Activated CD4-positive, alpha-beta memory T cell treated with anti-CD3 and anti-CD28 coated beads, Interleukin-2, amount 10 ng/mL, durations not matched to agents 7 days and 5 days (primary cell): Measurements from ENCODE around the gene EDIL3. TPM values are rescaled to one million over a fixed set of nuclear protein-coding genes. Genes with fewer than 3 reads are reported as not detected.

ENCODE experiments used
- CTCF ChIA-PET: fragments of 350-600 bp; sonication (Branson Sonifier 250); formaldehyde crosslinking; loops from one replicate; lab custom pipeline; 2021; ENCODE audit warnings: antibody characterized with exemption, inconsistent platforms; lab: Charles Lee
- POLR2A ChIA-PET: fragments of 350-600 bp; sonication (Branson Sonifier 250); formaldehyde crosslinking; loops from one replicate; lab custom pipeline; 2021; ENCODE audit warnings: antibody characterized with exemption; lab: Charles Lee
- DNase-seq: peaks from one replicate; pipeline ENCODE4 v3.0.0-alpha.2; 2020
- H3K27ac Mint-ChIP-seq: one replicate; pipeline ENCODE4 v1.8.0; 2021; ENCODE audit warnings: mild to moderate bottlenecking, mixed read lengths
- H3K27me3 Mint-ChIP-seq: one replicate; pipeline ENCODE4 v1.8.0; 2021; ENCODE audit warnings: mixed read lengths
- H3K36me3 Mint-ChIP-seq: one replicate; pipeline ENCODE4 v1.8.0; 2021; ENCODE audit warnings: low read depth, mixed read lengths
- H3K4me1 Mint-ChIP-seq: one replicate; pipeline ENCODE4 v1.8.0; 2021; ENCODE audit warnings: mixed read lengths
- H3K4me3 Mint-ChIP-seq: one replicate; pipeline ENCODE4 v1.8.0; 2021; ENCODE audit warnings: mild to moderate bottlenecking, mixed read lengths
- H3K9me3 Mint-ChIP-seq: one replicate; pipeline ENCODE4 v1.8.0; 2021; ENCODE audit warnings: mixed read lengths
- total RNA-seq, 2 experiments: library from RNA; stranded (reverse); gene quantifications; one replicate each; pipeline ENCODE4 v1.2.3, GENCODE V29; 2021

EDIL3 gene
- total RNA-seq, 2 experiments from 2014 or later, result not detected

DNA sequence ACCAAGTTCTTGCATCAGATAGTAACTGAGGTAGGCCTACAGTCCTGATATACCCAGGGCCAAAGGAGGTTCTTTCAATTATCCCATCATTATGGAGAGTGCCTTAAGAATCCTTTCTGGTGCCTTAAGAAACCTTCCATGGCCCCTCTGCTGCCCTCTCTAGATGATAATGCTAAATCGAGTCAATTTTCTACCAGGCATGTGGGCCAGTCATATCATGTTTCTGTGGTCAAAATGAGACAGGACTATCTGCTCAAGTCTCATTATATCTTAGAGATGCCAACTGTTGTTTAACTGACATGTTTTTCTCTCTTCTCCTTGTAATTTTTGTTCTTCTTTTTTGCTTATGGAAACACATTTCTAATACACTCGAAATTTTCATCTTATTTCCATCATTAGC, 127.6 kb downstream of the EDIL3 start:
- ChIA-PET POLR2A (no interaction called here), CTCF (no interaction called here)
- no peaks in the 10 kb centered on the region for H3K9me3 Mint-ChIP-seq
- H3K27ac Mint-ChIP-seq, result no peak overlapping the region
- H3K27me3 Mint-ChIP-seq, result no peaks in the 10 kb centered on the region
- H3K4me3 Mint-ChIP-seq, result no peak overlapping the region
- DNase-seq, result no peak
- H3K4me1 Mint-ChIP-seq, result no peaks in the 10 kb centered on the region
- no peaks in the 10 kb centered on the region for H3K36me3 Mint-ChIP-seq

- POLR2A ChIA-PET, result no interaction called here
Observed at GRCh38 chr5:84255315-84255714, 129.4 kb downstream of the EDIL3 start.

GRCh38 chr5:84253946-84254345, 130.7 kb downstream of the EDIL3 start:
- ChIA-PET CTCF (no interaction called here), POLR2A (no interaction called here)
- Mint-ChIP-seq H3K36me3 (no peaks in the 10 kb centered on the region), H3K27me3 (no peaks in the 10 kb centered on the region), H3K9me3 (no peaks in the 10 kb centered on the region), H3K27ac (no peak overlapping the region), H3K4me1 (no peaks in the 10 kb centered on the region), H3K4me3 (no peak overlapping the region)
- no peak for DNase-seq

More at GRCh38 chr5:84255315-84255714, 129.4 kb downstream of the EDIL3 start:
- CTCF ChIA-PET, result no interaction called here
- H3K27me3 Mint-ChIP-seq, result no peaks in the 10 kb centered on the region
- no peaks in the 10 kb centered on the region for H3K4me1 Mint-ChIP-seq
- DNase-seq, result no peak
- H3K27ac Mint-ChIP-seq, result no peak overlapping the region
- H3K36me3 Mint-ChIP-seq, result no peaks in the 10 kb centered on the region
- H3K9me3 Mint-ChIP-seq, result no peaks in the 10 kb centered on the region
- H3K4me3 Mint-ChIP-seq, result no peak overlapping the region

GRCh38 chr5:84251503-84251902, 133.2 kb downstream of the EDIL3 start:
- H3K27me3 Mint-ChIP-seq, result no peaks in the 10 kb centered on the region
- H3K4me1 Mint-ChIP-seq, result no peaks in the 10 kb centered on the region

DNA sequence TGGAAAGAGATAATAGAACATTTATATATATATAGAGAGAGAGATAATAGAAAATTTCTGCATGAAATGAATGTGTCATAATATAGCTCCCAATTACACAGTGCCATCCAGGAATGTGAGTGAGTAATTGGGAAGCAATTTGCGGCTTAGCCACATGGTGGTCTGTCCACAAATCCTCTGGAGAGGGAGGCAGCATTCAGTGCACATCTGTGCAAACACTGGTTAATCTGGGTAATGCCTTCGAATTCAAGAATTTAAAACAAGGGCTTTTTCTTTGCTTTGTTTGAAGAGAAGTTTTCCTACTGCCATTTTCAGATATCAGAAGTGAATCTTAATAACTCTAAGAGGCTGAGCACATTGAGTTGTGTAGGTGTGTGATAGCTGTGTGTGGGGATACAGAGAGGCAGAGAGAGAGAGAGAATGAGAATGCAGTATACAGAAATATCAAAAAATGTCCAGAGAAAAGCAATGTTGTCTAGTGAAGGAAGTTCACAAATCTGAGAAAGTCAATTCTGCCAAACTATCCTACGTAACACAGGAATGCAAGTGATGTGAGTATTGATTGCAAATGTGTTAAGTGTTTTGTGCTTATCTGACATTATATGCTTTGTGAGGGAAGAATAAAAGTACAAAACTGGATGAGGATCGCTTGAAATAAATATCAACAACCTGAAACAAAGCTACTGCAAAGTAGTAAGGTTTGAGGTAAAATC, 134.6 kb downstream of the EDIL3 start:
- Mint-ChIP-seq H3K36me3 (no peaks in the 10 kb centered on the region), H3K9me3 (no peaks in the 10 kb centered on the region), H3K27ac (no peak overlapping the region), H3K27me3 (no peaks in the 10 kb centered on the region), H3K4me3 (no peak overlapping the region), H3K4me1 (no peaks in the 10 kb centered on the region)
- no peak for DNase-seq
- ChIA-PET POLR2A (no interaction called here), CTCF (no interaction called here)

More at GRCh38 chr5:84251503-84251902, 133.2 kb downstream of the EDIL3 start:
- H3K36me3 Mint-ChIP-seq, result no peaks in the 10 kb centered on the region
- no peaks in the 10 kb centered on the region for H3K9me3 Mint-ChIP-seq
- H3K27ac Mint-ChIP-seq, result no peak overlapping the region
- CTCF ChIA-PET, result interaction anchor here (0.7 kb wide), 1 partner anchor 1169 kb away, joined by 4 read pairs; no protein-coding TSS in a partner anchor
- POLR2A ChIA-PET, result no interaction called here
- H3K4me3 Mint-ChIP-seq, result no peak overlapping the region
- DNase-seq, result no peak

DNA sequence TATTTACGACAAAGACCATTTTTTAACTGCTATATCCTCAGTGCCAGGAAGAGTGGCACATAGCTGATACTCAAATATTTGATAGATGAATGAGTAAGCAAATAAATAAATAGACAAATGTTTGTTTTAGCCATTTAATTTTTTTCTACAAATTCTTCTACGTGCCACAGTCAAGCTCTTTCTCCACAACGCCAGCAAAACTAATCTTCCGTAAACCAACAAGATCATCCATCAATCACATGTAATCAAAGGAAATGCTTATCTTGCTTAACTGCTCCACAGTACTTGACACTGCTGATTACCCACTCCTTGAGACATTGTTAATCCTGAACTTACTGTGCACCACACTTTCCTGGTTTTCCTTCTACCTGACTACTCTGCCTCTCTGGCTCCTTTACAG, 136.7 kb downstream of the EDIL3 start:
- Mint-ChIP-seq H3K36me3 (no peaks in the 10 kb centered on the region), H3K9me3 (no peaks in the 10 kb centered on the region), H3K4me1 (no peaks in the 10 kb centered on the region), H3K27ac (no peak overlapping the region), H3K4me3 (no peak overlapping the region), H3K27me3 (no peaks in the 10 kb centered on the region)
- no peak for DNase-seq
- ChIA-PET CTCF (no interaction called here), POLR2A (no interaction called here)

- Mint-ChIP-seq H3K4me1 (no peaks in the 10 kb centered on the region), H3K36me3 (no peaks in the 10 kb centered on the region), H3K27ac (no peak overlapping the region), H3K9me3 (no peaks in the 10 kb centered on the region), H3K4me3 (no peak overlapping the region), H3K27me3 (no peaks in the 10 kb centered on the region)
- no peak for DNase-seq
- ChIA-PET CTCF (no interaction called here), POLR2A (no interaction called here)
Observed at GRCh38 chr5:84242286-84242685, 142.4 kb downstream of the EDIL3 start.

DNA sequence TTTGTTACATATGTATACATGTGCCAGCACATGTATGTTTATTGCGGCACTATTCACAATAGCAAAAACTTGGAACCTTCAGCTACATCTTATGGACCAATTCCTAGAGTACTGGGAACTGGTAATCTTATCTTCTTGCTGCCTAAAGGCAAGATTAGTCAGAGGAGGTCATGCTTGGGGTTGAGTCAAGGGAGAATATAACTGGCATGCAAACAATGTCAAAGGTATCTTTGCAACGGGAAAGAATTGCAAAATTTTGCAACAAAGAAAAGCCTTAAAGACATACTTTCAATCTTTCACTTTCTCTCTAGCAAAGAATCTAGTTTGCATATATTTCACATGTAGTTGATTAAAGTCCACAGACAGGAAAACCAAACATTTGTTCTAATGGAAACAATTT, 145.2 kb downstream of the EDIL3 start:
- CTCF ChIA-PET, result no interaction called here
- Mint-ChIP-seq H3K36me3 (no peaks in the 10 kb centered on the region), H3K9me3 (no peaks in the 10 kb centered on the region), H3K4me1 (no peaks in the 10 kb centered on the region), H3K27ac (no peak overlapping the region), H3K4me3 (no peak overlapping the region), H3K27me3 (no peaks in the 10 kb centered on the region)
- POLR2A ChIA-PET, result no interaction called here
- no peak for DNase-seq

DNA sequence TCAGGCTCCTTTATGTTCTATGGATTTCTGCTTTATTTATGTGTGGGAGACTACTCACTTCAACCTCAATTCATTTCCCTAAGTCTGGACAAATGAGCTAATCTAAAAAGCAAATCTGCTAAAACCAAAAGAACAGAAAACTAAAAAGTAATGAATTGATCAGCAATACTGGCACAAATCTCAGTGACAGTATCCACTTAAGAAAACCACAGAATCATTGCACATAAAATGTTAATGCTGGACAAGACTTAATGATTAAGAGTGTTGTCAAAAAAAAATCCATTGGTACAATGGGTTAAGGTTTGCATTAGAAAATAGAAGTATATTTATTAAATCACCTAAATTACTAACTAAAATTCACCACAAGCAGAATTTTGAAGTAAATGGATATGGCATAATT, 147.6 kb downstream of the EDIL3 start:
- Mint-ChIP-seq H3K36me3 (no peaks in the 10 kb centered on the region), H3K27ac (no peak overlapping the region), H3K9me3 (no peaks in the 10 kb centered on the region), H3K4me1 (no peaks in the 10 kb centered on the region), H3K4me3 (no peak overlapping the region), H3K27me3 (no peaks in the 10 kb centered on the region)
- DNase-seq, result no peak
- ChIA-PET CTCF (no interaction called here), POLR2A (no interaction called here)

DNA sequence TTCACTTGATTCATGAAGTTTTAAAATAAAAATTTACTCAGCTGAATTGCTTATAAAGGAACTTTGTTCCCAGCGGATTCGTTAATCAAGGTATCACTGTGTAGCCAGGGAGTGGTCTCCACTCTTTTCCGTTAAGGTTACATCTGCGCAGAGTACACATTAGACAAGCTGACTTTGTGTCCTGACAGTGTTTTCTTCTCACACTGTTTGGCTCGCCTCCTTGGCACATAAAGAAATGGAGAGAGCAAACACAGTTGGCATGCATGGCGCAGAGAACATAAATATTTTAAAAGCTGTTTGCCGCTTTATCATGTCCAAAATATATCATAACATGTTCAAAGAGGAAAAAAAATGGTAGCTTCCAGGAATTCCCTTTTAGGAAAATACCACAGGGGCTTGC, 153.2 kb downstream of the EDIL3 start:
- Mint-ChIP-seq H3K27me3 (no peaks in the 10 kb centered on the region), H3K27ac (no peak overlapping the region), H3K36me3 (no peaks in the 10 kb centered on the region), H3K9me3 (no peaks in the 10 kb centered on the region), H3K4me3 (no peak overlapping the region), H3K4me1 (no peaks in the 10 kb centered on the region)
- POLR2A ChIA-PET, result no interaction called here
- no peak for DNase-seq
- CTCF ChIA-PET, result no interaction called here

DNA sequence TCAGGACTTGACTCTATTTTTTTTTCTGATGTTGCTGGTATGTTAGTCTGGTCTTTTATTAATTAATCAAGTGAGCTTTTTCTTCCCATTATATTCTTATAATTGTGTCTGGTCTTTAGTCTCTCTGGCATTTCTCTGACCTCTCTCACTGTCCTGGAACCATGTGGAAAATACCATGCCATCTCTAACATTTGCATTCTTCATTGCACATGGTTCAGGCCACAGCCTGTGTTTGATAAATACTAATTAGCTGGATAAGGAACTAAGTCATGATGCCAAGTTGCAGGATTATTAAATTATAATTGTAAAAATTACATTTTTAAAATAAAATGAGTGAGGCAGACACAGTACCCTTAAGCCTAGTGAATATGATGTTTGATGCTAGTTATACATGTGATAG, 155.6 kb downstream of the EDIL3 start:
- ChIA-PET CTCF (no interaction called here), POLR2A (no interaction called here)
- no peaks in the 10 kb centered on the region for H3K36me3 Mint-ChIP-seq
- DNase-seq, result no peak
- H3K4me1 Mint-ChIP-seq, result no peaks in the 10 kb centered on the region
- no peaks in the 10 kb centered on the region for H3K27me3 Mint-ChIP-seq
- no peak overlapping the region for H3K4me3 Mint-ChIP-seq
- no peaks in the 10 kb centered on the region for H3K9me3 Mint-ChIP-seq
- H3K27ac Mint-ChIP-seq, result no peak overlapping the region

- ChIA-PET POLR2A (no interaction called here), CTCF (no interaction called here)
- Mint-ChIP-seq H3K27ac (no peak overlapping the region), H3K36me3 (no peaks in the 10 kb centered on the region), H3K4me3 (no peak overlapping the region), H3K9me3 (no peaks in the 10 kb centered on the region), H3K4me1 (no peaks in the 10 kb centered on the region), H3K27me3 (no peaks in the 10 kb centered on the region)
- no peak for DNase-seq
Observed at GRCh38 chr5:84228266-84228665, 156.4 kb downstream of the EDIL3 start.

GRCh38 chr5:84227236-84227635, 157.4 kb downstream of the EDIL3 start:
- POLR2A ChIA-PET, result no interaction called here
- DNase-seq, result no peak
- Mint-ChIP-seq H3K36me3 (no peaks in the 10 kb centered on the region), H3K9me3 (no peaks in the 10 kb centered on the region), H3K4me1 (no peaks in the 10 kb centered on the region), H3K27ac (no peak overlapping the region), H3K27me3 (no peaks in the 10 kb centered on the region), H3K4me3 (no peak overlapping the region)
- CTCF ChIA-PET, result no interaction called here

DNA sequence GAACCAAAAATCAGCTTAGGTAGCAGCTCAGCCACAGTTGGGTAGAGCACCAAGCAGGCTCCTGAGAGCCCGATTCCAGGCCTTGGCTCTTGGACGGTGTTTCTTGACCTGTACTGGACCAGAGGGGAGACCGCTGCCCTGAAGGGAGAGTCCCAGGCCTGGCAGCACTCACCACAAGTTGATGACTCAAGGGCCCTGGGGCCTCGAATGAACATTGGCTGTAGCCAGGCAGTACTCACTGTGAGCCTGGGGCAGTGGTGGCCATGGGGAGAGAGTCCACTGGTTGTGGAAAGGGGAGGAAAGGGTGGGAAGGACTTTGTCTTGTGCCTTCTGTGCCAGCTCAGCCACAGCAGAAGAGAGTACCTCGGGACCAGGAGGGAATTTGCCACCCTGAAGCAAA, 166.1 kb downstream of the EDIL3 start:
- no peaks in the 10 kb centered on the region for H3K36me3 Mint-ChIP-seq
- ChIA-PET CTCF (no interaction called here), POLR2A (no interaction called here)
- no peak overlapping the region for H3K4me3 Mint-ChIP-seq
- no peaks in the 10 kb centered on the region for H3K9me3 Mint-ChIP-seq
- no peak for DNase-seq
- no peaks in the 10 kb centered on the region for H3K27me3 Mint-ChIP-seq
- H3K27ac Mint-ChIP-seq, result no peak overlapping the region
- no peaks in the 10 kb centered on the region for H3K4me1 Mint-ChIP-seq
